ENCODE results near the gene NPTN.

GRCh38 chr15:73647259-73648013 lies 14.2 kb upstream of the NPTN start:
- TF ChIP-seq CTCF (IDR thresholded peaks at IDR 0.05; ENCODE audit: low read length) = no peak
- TF ChIP-seq EZH2 (optimal IDR thresholded peaks at IDR 0.05; ENCODE audit: low read depth, low read length) = no peak
